GM12878 (cell line): Measurements from ENCODE around the gene TOP3A. TPM values are rescaled to one million over a fixed set of nuclear protein-coding genes. Genes with fewer than 3 reads are reported as not detected.
"Not testable (repeated sequence)": the region's sequence is repeated elsewhere in the genome, so short reads cannot be mapped to it uniquely, and the experiment has no call there.

ENCODE experiments used
- ATAC-seq: fragments of 200-7000 bp; cut with Tn5 transposase; 3 replicates; pipeline ENCODE4 v1.9.1; 2020; ENCODE audit warnings: mild to moderate bottlenecking, moderate library complexity
- BruUV-seq: library from RNA; stranded (reverse); fragments of 400-500 nt; replicated peaks from 2 replicates; lab custom pipeline; 2021; lab: Mats Ljungman, UMichigan
- CTCF ChIA-PET: fragments of 300-600 bp; sonication (Branson Sonifier 250); formaldehyde crosslinking; extraction: SDS; loops from one replicate; lab custom pipeline; 2021; ENCODE audit warnings: inconsistent platforms; lab: Yijun Ruan, JAX
- POLR2A ChIA-PET: fragments of 350-600 bp; formaldehyde crosslinking; extraction: SDS; loops from one replicate; lab custom pipeline; 2021; ENCODE audit warnings: inconsistent platforms; lab: Charles Lee
- RAD21 ChIA-PET: fragments of 300-600 bp; sonication (Branson Sonifier 250); formaldehyde crosslinking; loops from one replicate; lab custom pipeline; 2023; ENCODE audit warnings: antibody characterized with exemption; ENCODE audit not compliant: unreplicated experiment; lab: Charles Lee
- SMC1A ChIA-PET: fragments of 300-600 bp; sonication (Branson Sonifier 250); formaldehyde crosslinking; loops from one replicate; lab custom pipeline; 2023; ENCODE audit not compliant: unreplicated experiment, uncharacterized antibody; lab: Charles Lee
- DNase-seq: peaks from one replicate; pipeline ENCODE4 v3.0.0-alpha.2; 2011; ENCODE audit warnings: low read depth, low spot score
- FAIRE-seq: peaks from 3 replicates; lab custom pipeline; 2011; peaks lifted over from hg19 to GRCh38; lab: Jason Lieb, UNC
- H2AFZ ChIP-seq: 2 replicates; pipeline ENCODE4 v1.6.0; 2011; ENCODE audit warnings: low read depth, low read length, control low read depth; ENCODE audit not compliant: control insufficient read depth
- H3K27ac ChIP-seq: 2 replicates; pipeline ENCODE4 v1.5.1; 2011; ENCODE audit warnings: control low read depth; ENCODE audit not compliant: control insufficient read depth, insufficient read depth
- H3K27me3 ChIP-seq, 2 experiments: replicated peaks in 1 of 2; 2 replicates each; pipeline versions ENCODE4 v1.6.0 to v1.6.1; 2011; ENCODE audit warnings: low read length in 1 of 2; ENCODE audit not compliant: control insufficient read depth in 2 of 2, insufficient read depth in 2 of 2
- H3K36me3 ChIP-seq, 2 experiments: 2 replicates each; pipeline ENCODE4 v1.5.1; 2011; ENCODE audit warnings: low read length in 1 of 2; ENCODE audit not compliant: control insufficient read depth in 2 of 2, insufficient read depth in 2 of 2
- H3K4me1 ChIP-seq: 2 replicates; pipeline ENCODE4 v1.6.1; 2011; ENCODE audit warnings: mild to moderate bottlenecking, low read length, moderate library complexity, mixed read lengths; ENCODE audit not compliant: control insufficient read depth, insufficient read depth
- H3K4me2 ChIP-seq: 2 replicates; pipeline ENCODE4 v1.6.0; 2011; ENCODE audit warnings: control low read depth; ENCODE audit not compliant: control insufficient read depth, insufficient read depth
- H3K4me3 ChIP-seq: fragments of 200-600 bp; sonication (generic); 2 replicates; pipeline ENCODE4 v1.5.1; 2016
- H3K79me2 ChIP-seq: 2 replicates; pipeline ENCODE4 v1.6.0; 2011; ENCODE audit warnings: low read length; ENCODE audit not compliant: control insufficient read depth, insufficient read depth
- H3K9ac ChIP-seq: 2 replicates; pipeline ENCODE4 v1.8.0; 2011; ENCODE audit warnings: low read length, control low read depth, mixed read lengths; ENCODE audit not compliant: control insufficient read depth, insufficient read depth
- H3K9me3 ChIP-seq: replicated peaks from 3 replicates; pipeline ENCODE4 v1.5.1; 2011; ENCODE audit warnings: mild to moderate bottlenecking, low read length; ENCODE audit not compliant: control insufficient read depth, insufficient read depth
- H4K20me1 ChIP-seq: 2 replicates; pipeline ENCODE4 v1.6.0; 2011; ENCODE audit not compliant: control insufficient read depth, insufficient read depth
- CBX5 ChIP-seq: sonication (generic); IDR thresholded peaks from 2 replicates; pipeline ENCODE4 v1.6.1; 2016; ENCODE audit warnings: low read depth, moderate library complexity, mild to moderate bottlenecking, inconsistent platforms
- KAT2A ChIP-seq: conservative IDR thresholded peaks from 2 replicates; pipeline ENCODE4 v1.6.1; 2011; ENCODE audit warnings: low read depth, low read length; ENCODE audit not compliant: control insufficient read depth
- LARP7 ChIP-seq: fragments of 450-650 bp; IDR thresholded peaks from 2 replicates; pipeline ENCODE4 v1.6.1; 2017; ENCODE audit warnings: mild to moderate bottlenecking
- NRF1 ChIP-seq: conservative IDR thresholded peaks from 2 replicates; pipeline ENCODE4 v1.6.1; 2011; ENCODE audit warnings: mild to moderate bottlenecking, low read depth, low read length, improper control_type of control experiment
- WGBS: methylation state at CpG from one replicate; pipeline ENCODE4 v1.1.6; 2016; ENCODE audit warnings: low lambda C conversion rate; ENCODE audit not compliant: insufficient replicate concordance, insufficient coverage; ENCODE audit errors: missing lambda C conversion rate; 5-methylcytosine and 5-hydroxymethylcytosine counted together
- in situ Hi-C: fragments of 300-500 bp; cut with MboI; formaldehyde crosslinking; loops from 9 replicates; pipeline ENCODE4 v1.14.3; 2018; ENCODE audit warnings: mixed read lengths
- intact Hi-C: fragments of 100-400 bp; cut with micrococcal nuclease; formaldehyde crosslinking; loops from one replicate; pipeline ENCODE4 v1.14.2; 2022; ENCODE audit not compliant: unreplicated experiment
- polyA plus RNA-seq, 11 experiments: library from polyadenylated mRNA; depleted of rRNA in 4 of 11; unstranded in 6 of 11; stranded (reverse) in 5 of 11; fragments of >200 nt; fragmentation: Nextera tagmentation in 4 of 11; fragmentation: Illumina TruSeq in 1 of 11; extraction: Ambion mirVana in 4 of 11; extraction: Trizol in 1 of 11; gene quantifications; 1 replicate in 1 of 11; 2 replicates in 10 of 11; pipeline versions ENCODE4 v1.2.1 to v1.2.3, GENCODE V29; 2011 to 2016; ENCODE audit warnings: inconsistent platforms in 2 of 11, missing spikeins in 2 of 11, low read depth in 1 of 11
- total RNA-seq, 4 experiments: library from RNA; depleted of rRNA in 3 of 4; stranded (reverse); fragments of >200 nt in 3 of 4; fragmentation: Illumina TruSeq in 1 of 4; extraction: Trizol in 1 of 4; gene quantifications; 2 replicates each; pipeline versions ENCODE4 v1.2.1 to v1.2.3, GENCODE V29; 2013 to 2021
- TF ChIP-seq, protein P1 (sequence below): fragments of 450-650 bp; formaldehyde crosslinking; IDR thresholded peaks from 2 replicates; pipeline ENCODE4 v1.5.0; 2022; ENCODE audit warnings: mild to moderate bottlenecking, missing genetic modification characterization
- TF ChIP-seq, protein P2 (sequence below): IDR thresholded peaks from 2 replicates; pipeline ENCODE4 v1.6.1; 2012; ENCODE audit warnings: low read depth, low read length, improper control_type of control experiment

The TOP3A gene
- total and polyA plus RNA-seq, 10 of the 15 experiments (the other 5 are each of a cell fraction or from before 2014, with no cell fraction given) = 4.2 to 51.9 (median 31.8) TPM

DNA sequence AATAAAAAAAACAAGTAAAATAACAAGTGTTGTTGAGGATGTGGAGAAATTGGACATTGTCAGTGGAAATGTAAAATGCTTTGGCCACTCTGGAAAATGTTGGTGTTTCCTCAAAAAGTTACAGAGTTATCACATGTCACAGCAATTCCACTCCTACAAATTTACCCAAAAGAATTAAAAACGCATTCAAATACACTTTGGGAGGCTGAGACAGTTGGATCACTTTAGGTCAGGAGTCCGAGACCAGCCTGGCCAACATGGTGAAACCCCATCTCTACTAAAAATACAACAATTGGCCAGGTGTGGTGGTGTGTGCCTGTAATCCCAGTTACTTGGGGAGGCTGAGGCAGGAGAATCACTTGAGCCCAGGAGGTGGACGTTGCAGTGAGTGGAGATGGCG lies 5.6 kb downstream of the TOP3A start:
- ATAC-seq (no peak), FAIRE-seq (no peak), DNase-seq (no peak)
- ChIA-PET POLR2A (no interaction called here), SMC1A (no interaction called here), RAD21 (no interaction called here), CTCF (no interaction called here)
- H3K27ac ChIP-seq = no peak overlapping the region
- H3K27me3 ChIP-seq = no peaks in the 10 kb centered on the region
- TF ChIP-seq CBX5 (no peak), NRF1 (no peak), KAT2A (no peak), LARP7 (no peak)
- TF ChIP-seq, protein P1, sequence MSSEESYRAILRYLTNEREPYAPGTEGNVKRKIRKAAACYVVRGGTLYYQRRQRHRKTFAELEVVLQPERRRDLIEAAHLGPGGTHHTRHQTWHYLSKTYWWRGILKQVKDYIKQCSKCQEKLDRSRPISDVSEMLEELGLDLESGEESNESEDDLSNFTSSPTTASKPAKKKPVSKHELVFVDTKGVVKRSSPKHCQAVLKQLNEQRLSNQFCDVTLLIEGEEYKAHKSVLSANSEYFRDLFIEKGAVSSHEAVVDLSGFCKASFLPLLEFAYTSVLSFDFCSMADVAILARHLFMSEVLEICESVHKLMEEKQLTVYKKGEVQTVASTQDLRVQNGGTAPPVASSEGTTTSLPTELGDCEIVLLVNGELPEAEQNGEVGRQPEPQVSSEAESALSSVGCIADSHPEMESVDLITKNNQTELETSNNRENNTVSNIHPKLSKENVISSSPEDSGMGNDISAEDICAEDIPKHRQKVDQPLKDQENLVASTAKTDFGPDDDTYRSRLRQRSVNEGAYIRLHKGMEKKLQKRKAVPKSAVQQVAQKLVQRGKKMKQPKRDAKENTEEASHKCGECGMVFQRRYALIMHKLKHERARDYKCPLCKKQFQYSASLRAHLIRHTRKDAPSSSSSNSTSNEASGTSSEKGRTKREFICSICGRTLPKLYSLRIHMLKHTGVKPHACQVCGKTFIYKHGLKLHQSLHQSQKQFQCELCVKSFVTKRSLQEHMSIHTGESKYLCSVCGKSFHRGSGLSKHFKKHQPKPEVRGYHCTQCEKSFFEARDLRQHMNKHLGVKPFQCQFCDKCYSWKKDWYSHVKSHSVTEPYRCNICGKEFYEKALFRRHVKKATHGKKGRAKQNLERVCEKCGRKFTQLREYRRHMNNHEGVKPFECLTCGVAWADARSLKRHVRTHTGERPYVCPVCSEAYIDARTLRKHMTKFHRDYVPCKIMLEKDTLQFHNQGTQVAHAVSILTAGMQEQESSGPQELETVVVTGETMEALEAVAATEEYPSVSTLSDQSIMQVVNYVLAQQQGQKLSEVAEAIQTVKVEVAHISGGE (CRISPR knock-in tag) = no peak
- TF ChIP-seq, protein P2, sequence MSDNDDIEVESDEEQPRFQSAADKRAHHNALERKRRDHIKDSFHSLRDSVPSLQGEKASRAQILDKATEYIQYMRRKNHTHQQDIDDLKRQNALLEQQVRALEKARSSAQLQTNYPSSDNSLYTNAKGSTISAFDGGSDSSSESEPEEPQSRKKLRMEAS = no peak
- no peak overlapping the region for H3K4me3 ChIP-seq
- H3K9me3 ChIP-seq = no peaks in the 10 kb centered on the region
- intact Hi-C loops = no loop called here
- no peaks in the 10 kb centered on the region for H4K20me1 ChIP-seq
- peaks cover 2 to 27% of the 10 kb centered on the region in 2 experiments for H3K36me3 ChIP-seq
- in situ Hi-C loops = loop anchor here (5.0 kb wide), 1 partner anchor 48 kb away; no protein-coding TSS in a partner anchor
- no peak overlapping the region for H2AFZ ChIP-seq
- peaks cover 31% of the 10 kb centered on the region for H3K79me2 ChIP-seq
- H3K9ac ChIP-seq = no peak overlapping the region
- H3K4me2 ChIP-seq = no peak overlapping the region
- BruUV-seq = no TSS peak
- 96% methylated on average over 4 of the region's 4 CpGs for WGBS
- no peaks in the 10 kb centered on the region for H3K4me1 ChIP-seq

DNA sequence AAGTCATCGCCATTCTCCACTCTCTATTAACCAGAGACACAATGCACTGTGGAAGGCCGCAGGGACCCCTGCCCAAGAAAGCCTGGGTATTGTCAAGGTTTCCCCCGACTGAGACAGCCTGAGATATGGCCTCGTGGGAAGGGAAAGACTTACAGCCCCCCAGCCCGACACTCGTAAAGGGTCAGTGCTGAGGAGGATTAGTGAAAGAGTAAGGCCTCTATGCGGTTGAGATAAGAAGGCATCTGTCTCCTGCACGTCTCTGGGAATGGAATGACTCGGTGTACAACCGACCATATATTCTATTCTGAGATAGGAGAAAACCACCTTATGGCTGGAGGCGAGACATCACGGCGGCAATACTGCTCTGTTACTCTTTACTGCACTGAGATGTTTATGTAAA lies 11.6 kb downstream of the TOP3A start:
- H2AFZ ChIP-seq, intact Hi-C loops, H3K4me2 ChIP-seq, H3K79me2 ChIP-seq, POLR2A ChIA-PET, H3K9ac ChIP-seq, H3K4me3 ChIP-seq, H3K4me1 ChIP-seq, in situ Hi-C loops, RAD21 ChIA-PET, H3K27me3 ChIP-seq, FAIRE-seq, ATAC-seq, DNase-seq, H4K20me1 ChIP-seq, H3K9me3 ChIP-seq, SMC1A ChIA-PET, CTCF ChIA-PET, H3K27ac ChIP-seq: not testable (repeated sequence)
- H3K36me3 ChIP-seq = peaks cover 13 to 42% of the 10 kb centered on the region in 2 experiments
- WGBS = 93% methylated on average over 13 of the region's 13 CpGs
- TSS peak; percentile 35 for BruUV-seq
